Osteoblast (primary cell): Measurements from ENCODE around the gene DNAJB9. TPM values are rescaled to one million over a fixed set of nuclear protein-coding genes. Genes with fewer than 3 reads are reported as not detected.

Source experiments
- DNase-seq: peaks from one replicate; pipeline ENCODE4 v3.0.0; 2011; ENCODE audit warnings: low spot score, mixed read lengths; ENCODE audit not compliant: insufficient read length; ENCODE audit errors: missing footprints
- H2AFZ ChIP-seq: 2 replicates; pipeline ENCODE4 v1.6.0; 2011; ENCODE audit warnings: mild to moderate bottlenecking, low read length
- H3K27ac ChIP-seq: 2 replicates; pipeline ENCODE4 v1.5.1; 2011; ENCODE audit warnings: mild to moderate bottlenecking, low read depth, low read length, moderate library complexity
- H3K27me3 ChIP-seq: 2 replicates; pipeline ENCODE4 v1.6.0; 2012; ENCODE audit warnings: mild to moderate bottlenecking, control low read depth, inconsistent platforms, low read length, moderate library complexity; ENCODE audit not compliant: insufficient read depth
- H3K36me3 ChIP-seq: 2 replicates; pipeline ENCODE4 v1.5.1; 2011; ENCODE audit warnings: mild to moderate bottlenecking, low read length, control low read depth, moderate library complexity; ENCODE audit not compliant: insufficient read depth
- H3K4me1 ChIP-seq: 2 replicates; pipeline ENCODE4 v1.5.1; 2011; ENCODE audit warnings: mild to moderate bottlenecking, low read length, control low read depth, moderate library complexity; ENCODE audit not compliant: insufficient read depth
- H3K4me2 ChIP-seq: 2 replicates; pipeline ENCODE4 v1.6.0; 2011; ENCODE audit warnings: mild to moderate bottlenecking, low read length; ENCODE audit not compliant: insufficient read depth
- H3K4me3 ChIP-seq: fragments of 200-600 bp; sonication (generic); 3 replicates; pipeline ENCODE4 v1.5.1; 2012; ENCODE audit warnings: mild to moderate bottlenecking, low read length, inconsistent platforms; ENCODE audit not compliant: insufficient read depth
- H3K79me2 ChIP-seq: 2 replicates; pipeline ENCODE4 v1.6.0; 2012; ENCODE audit warnings: mild to moderate bottlenecking, low read length, control low read depth, inconsistent platforms; ENCODE audit not compliant: insufficient read depth
- H3K9me3 ChIP-seq: 2 replicates; pipeline ENCODE4 v1.5.1; 2011; ENCODE audit warnings: low read depth, low read length, control low read depth
- H4K20me1 ChIP-seq: 2 replicates; pipeline ENCODE4 v1.6.0; 2012; ENCODE audit warnings: mild to moderate bottlenecking, low read length, control low read depth; ENCODE audit not compliant: insufficient read depth
- CTCF ChIP-seq: IDR thresholded peaks from 2 replicates; pipeline ENCODE4 v1.5.1; 2011; ENCODE audit warnings: mild to moderate bottlenecking, low read depth, low read length, moderate library complexity; ENCODE audit errors: extremely low read depth
- total RNA-seq: library from RNA; depleted of rRNA; stranded (reverse); fragments of >200 nt; gene quantifications from 2 replicates; pipeline ENCODE4 v1.2.3, GENCODE V29; 2012

DNAJB9 gene
- total RNA-seq, 1 donor: 24.6 TPM

- no peak for DNase-seq
- Histone ChIP-seq H3K4me2 (no peak overlapping the region), H3K79me2 (no peaks in the 10 kb centered on the region), H3K4me1 (no peaks in the 10 kb centered on the region), H4K20me1 (no peaks in the 10 kb centered on the region), H3K36me3 (no peaks in the 10 kb centered on the region), H3K27ac (no peak overlapping the region), H3K9me3 (no peaks in the 10 kb centered on the region), H2AFZ (no peak overlapping the region), H3K27me3 (peaks cover 13% of the 10 kb centered on the region), H3K4me3 (no peak overlapping the region)
- TF ChIP-seq CTCF: no peak
These were observed 29.4 kb downstream of the DNAJB9 start for GRCh38 chr7:108598914-108599580.

GRCh38 chr7:108600399-108600798, 30.7 kb downstream of the DNAJB9 start:
- Histone ChIP-seq H4K20me1 (no peaks in the 10 kb centered on the region), H3K36me3 (no peaks in the 10 kb centered on the region), H3K4me3 (no peak overlapping the region), H3K79me2 (no peaks in the 10 kb centered on the region), H3K27me3 (peaks cover 13% of the 10 kb centered on the region), H3K4me2 (no peak overlapping the region), H2AFZ (no peak overlapping the region), H3K9me3 (no peaks in the 10 kb centered on the region), H3K4me1 (no peaks in the 10 kb centered on the region), H3K27ac (no peak overlapping the region)
- no peak for TF ChIP-seq CTCF
- no peak for DNase-seq

- peaks cover 7% of the 10 kb centered on the region for H3K27me3 ChIP-seq
- H4K20me1 ChIP-seq: no peaks in the 10 kb centered on the region
- no peaks in the 10 kb centered on the region for H3K36me3 ChIP-seq
- H3K9me3 ChIP-seq: no peaks in the 10 kb centered on the region
- no peaks in the 10 kb centered on the region for H3K79me2 ChIP-seq
- no peaks in the 10 kb centered on the region for H3K4me1 ChIP-seq
- DNase-seq: no peak
- TF ChIP-seq CTCF: no peak
- no peak overlapping the region for H3K4me2 ChIP-seq
- H2AFZ ChIP-seq: no peak overlapping the region
- H3K27ac ChIP-seq: no peak overlapping the region
- no peak overlapping the region for H3K4me3 ChIP-seq
These were observed 34.1 kb downstream of the DNAJB9 start for GRCh38 chr7:108603656-108604306.

GRCh38 chr7:108604307-108605077, 34.8 kb downstream of the DNAJB9 start:
- Histone ChIP-seq H3K27me3 (peaks cover 6% of the 10 kb centered on the region), H3K79me2 (no peaks in the 10 kb centered on the region), H2AFZ (no peak overlapping the region), H3K9me3 (no peaks in the 10 kb centered on the region), H3K36me3 (no peaks in the 10 kb centered on the region), H3K4me3 (no peak overlapping the region), H3K4me2 (no peak overlapping the region), H4K20me1 (no peaks in the 10 kb centered on the region), H3K27ac (no peak overlapping the region), H3K4me1 (no peaks in the 10 kb centered on the region)
- no peak for DNase-seq
- no peak for TF ChIP-seq CTCF
